ENCODE measurements around the gene KIAA0232. TPM values are rescaled to one million over a fixed set of nuclear protein-coding genes. Genes with fewer than 3 reads are reported as not detected.

The KIAA0232 gene
- total and polyA plus RNA-seq, 10 of the 15 experiments (the other 5 are each of a cell fraction or from before 2014, with no cell fraction given), result 2.8 to 15.1 (median 10.8) TPM

DNA sequence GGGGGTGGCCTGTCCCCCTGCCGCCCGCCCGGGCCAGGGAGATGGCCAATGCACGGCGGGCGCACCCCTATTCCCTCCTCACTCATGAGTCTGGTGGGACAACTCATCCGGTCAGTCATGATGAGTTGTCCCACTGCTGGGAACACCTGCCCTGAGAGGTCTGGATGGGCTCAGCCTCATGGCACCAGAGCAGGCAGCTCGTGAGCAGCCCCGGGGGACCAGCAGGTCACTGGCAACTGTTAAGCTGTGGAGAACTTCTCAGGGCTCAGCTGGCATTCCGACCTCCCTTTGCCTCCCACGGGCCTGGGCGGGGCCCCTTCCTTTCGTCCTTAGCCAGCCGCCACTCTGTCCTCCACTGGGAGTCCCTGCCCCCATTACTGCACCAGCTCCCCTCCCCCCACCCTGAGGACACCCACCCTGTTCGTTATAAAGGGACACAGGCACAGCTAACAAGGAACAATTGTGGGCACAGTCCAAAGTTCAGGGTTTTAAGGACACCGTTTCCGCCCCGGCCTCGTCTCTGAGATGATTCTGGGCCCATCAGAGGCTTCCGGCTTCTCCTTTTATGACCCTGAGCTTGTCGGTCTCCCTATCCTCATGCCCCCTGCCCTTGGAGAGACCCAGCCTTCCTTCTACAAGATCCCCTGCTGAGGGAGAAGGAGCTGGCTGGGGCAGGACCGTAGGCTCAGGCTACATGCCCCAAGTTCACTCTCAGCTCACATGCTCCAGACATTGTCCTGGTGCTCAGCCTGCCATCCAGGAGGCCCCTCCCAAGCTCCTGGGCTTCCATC is 14.6 kb upstream of the KIAA0232 start (continued):
- TF ChIP-seq ZBTB33 (IDR thresholded peaks at IDR 0.05) (no peak), NRF1 (conservative IDR thresholded peaks at IDR 0.05; ENCODE audit: low read depth, low read length) (no peak), STAT3 (IDR thresholded peaks at IDR 0.05; ENCODE audit: low read depth, low read length) (no peak)
- TF ChIP-seq, protein P1, sequence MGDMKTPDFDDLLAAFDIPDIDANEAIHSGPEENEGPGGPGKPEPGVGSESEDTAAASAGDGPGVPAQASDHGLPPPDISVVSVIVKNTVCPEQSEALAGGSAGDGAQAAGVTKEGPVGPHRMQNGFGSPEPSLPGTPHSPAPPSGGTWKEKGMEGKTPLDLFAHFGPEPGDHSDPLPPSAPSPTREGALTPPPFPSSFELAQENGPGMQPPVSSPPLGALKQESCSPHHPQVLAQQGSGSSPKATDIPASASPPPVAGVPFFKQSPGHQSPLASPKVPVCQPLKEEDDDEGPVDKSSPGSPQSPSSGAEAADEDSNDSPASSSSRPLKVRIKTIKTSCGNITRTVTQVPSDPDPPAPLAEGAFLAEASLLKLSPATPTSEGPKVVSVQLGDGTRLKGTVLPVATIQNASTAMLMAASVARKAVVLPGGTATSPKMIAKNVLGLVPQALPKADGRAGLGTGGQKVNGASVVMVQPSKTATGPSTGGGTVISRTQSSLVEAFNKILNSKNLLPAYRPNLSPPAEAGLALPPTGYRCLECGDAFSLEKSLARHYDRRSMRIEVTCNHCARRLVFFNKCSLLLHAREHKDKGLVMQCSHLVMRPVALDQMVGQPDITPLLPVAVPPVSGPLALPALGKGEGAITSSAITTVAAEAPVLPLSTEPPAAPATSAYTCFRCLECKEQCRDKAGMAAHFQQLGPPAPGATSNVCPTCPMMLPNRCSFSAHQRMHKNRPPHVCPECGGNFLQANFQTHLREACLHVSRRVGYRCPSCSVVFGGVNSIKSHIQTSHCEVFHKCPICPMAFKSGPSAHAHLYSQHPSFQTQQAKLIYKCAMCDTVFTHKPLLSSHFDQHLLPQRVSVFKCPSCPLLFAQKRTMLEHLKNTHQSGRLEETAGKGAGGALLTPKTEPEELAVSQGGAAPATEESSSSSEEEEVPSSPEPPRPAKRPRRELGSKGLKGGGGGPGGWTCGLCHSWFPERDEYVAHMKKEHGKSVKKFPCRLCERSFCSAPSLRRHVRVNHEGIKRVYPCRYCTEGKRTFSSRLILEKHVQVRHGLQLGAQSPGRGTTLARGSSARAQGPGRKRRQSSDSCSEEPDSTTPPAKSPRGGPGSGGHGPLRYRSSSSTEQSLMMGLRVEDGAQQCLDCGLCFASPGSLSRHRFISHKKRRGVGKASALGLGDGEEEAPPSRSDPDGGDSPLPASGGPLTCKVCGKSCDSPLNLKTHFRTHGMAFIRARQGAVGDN (IDR thresholded peaks at IDR 0.05), result no peak

- BruUV-seq (replicated peaks), result no TSS peak
- ChIA-PET RAD21 (ENCODE audit: unreplicated experiment) (interaction anchor here (0.8 to 4.1 kb wide), 7 partner anchors 10 to 105 kb away, joined by 3 to 20 read pairs (median 3); partner anchors contain the start of gene MRFAP1L1), POLR2A (interaction anchor here (0.8 to 1.7 kb wide), 4 partner anchors 9 to 59 kb away, joined by 3 to 7 read pairs (median 5); partner anchors contain the start of gene MRFAP1L1), CTCF (interaction anchor here (0.8 to 19.6 kb wide), 8 partner anchors 9 to 318 kb away, joined by 3 to 300 read pairs (median 6); no protein-coding TSS in a partner anchor), SMC1A (ENCODE audit: uncharacterized antibody, unreplicated experiment) (interaction anchor here (1.0 to 3.0 kb wide), 7 partner anchors 9 to 174 kb away, joined by 3 to 19 read pairs (median 6); no protein-coding TSS in a partner anchor)
- Histone ChIP-seq H3K4me2 (ENCODE audit: control insufficient read depth, insufficient read depth) (no peak overlapping the region), H3K4me1 (ENCODE audit: control insufficient read depth, insufficient read depth, low read length) (peaks cover 14% of the 10 kb centered on the region), H3K27ac (ENCODE audit: control insufficient read depth, insufficient read depth) (no peak overlapping the region), H2AFZ (ENCODE audit: control insufficient read depth, low read depth, low read length) (no peak overlapping the region; the same call in 1 of the 2 replicates), H3K36me3 (ENCODE audit: control insufficient read depth in 2 of 2, insufficient read depth in 2 of 2, low read length in 1 of 2) (no peaks in the 10 kb centered on the region), H3K4me3 (no peak overlapping the region), H3K9me3 (replicated peaks; ENCODE audit: control insufficient read depth, insufficient read depth, low read length) (no peaks in the 10 kb centered on the region), H3K9ac (ENCODE audit: control insufficient read depth, insufficient read depth, low read length) (no peak overlapping the region), H4K20me1 (ENCODE audit: control insufficient read depth, insufficient read depth) (no peaks in the 10 kb centered on the region), H3K27me3 (replicated peaks in 1 of 2; ENCODE audit: control insufficient read depth in 2 of 2, insufficient read depth in 2 of 2, low read length in 1 of 2) (no peaks in the 10 kb centered on the region), H3K79me2 (ENCODE audit: control insufficient read depth, insufficient read depth, low read length) (no peaks in the 10 kb centered on the region)
- FAIRE-seq (no peak), DNase-seq (ENCODE audit: low read depth, low spot score) (no peak), ATAC-seq (no peak)
- in situ Hi-C loops (cut with MboI), result no loop called here
- intact Hi-C loops (cut with micrococcal nuclease; ENCODE audit: unreplicated experiment), result no loop called here
- 32% methylated on average over 4 of the region's 4 CpGs for WGBS (ENCODE audit: insufficient coverage, insufficient replicate concordance, low lambda C conversion rate, missing lambda C conversion rate)
- no peak for TF ChIP-seq IKZF1 (conservative IDR thresholded peaks at IDR 0.05)
- TF ChIP-seq, protein P2, sequence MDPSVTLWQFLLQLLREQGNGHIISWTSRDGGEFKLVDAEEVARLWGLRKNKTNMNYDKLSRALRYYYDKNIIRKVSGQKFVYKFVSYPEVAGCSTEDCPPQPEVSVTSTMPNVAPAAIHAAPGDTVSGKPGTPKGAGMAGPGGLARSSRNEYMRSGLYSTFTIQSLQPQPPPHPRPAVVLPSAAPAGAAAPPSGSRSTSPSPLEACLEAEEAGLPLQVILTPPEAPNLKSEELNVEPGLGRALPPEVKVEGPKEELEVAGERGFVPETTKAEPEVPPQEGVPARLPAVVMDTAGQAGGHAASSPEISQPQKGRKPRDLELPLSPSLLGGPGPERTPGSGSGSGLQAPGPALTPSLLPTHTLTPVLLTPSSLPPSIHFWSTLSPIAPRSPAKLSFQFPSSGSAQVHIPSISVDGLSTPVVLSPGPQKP (IDR thresholded peaks at IDR 0.05; ENCODE audit: low read depth, low read length), result no peak
- TF ChIP-seq NFXL1 (IDR thresholded peaks at IDR 0.05; ENCODE audit: borderline replicate concordance), result no peak
- no peak for TF ChIP-seq RELA (IDR thresholded peaks at IDR 0.05; ENCODE audit: borderline replicate concordance, partially characterized antibody)
- TF ChIP-seq IRF4 (IDR thresholded peaks at IDR 0.05; ENCODE audit: low read depth, low read length), result no peak
- TF ChIP-seq RFX5 (IDR thresholded peaks at IDR 0.05; ENCODE audit: low read depth, low read length), result no peak
- TF ChIP-seq TCF7 (IDR thresholded peaks at IDR 0.05; ENCODE audit: borderline replicate concordance), result no peak
- TF ChIP-seq, protein P3, sequence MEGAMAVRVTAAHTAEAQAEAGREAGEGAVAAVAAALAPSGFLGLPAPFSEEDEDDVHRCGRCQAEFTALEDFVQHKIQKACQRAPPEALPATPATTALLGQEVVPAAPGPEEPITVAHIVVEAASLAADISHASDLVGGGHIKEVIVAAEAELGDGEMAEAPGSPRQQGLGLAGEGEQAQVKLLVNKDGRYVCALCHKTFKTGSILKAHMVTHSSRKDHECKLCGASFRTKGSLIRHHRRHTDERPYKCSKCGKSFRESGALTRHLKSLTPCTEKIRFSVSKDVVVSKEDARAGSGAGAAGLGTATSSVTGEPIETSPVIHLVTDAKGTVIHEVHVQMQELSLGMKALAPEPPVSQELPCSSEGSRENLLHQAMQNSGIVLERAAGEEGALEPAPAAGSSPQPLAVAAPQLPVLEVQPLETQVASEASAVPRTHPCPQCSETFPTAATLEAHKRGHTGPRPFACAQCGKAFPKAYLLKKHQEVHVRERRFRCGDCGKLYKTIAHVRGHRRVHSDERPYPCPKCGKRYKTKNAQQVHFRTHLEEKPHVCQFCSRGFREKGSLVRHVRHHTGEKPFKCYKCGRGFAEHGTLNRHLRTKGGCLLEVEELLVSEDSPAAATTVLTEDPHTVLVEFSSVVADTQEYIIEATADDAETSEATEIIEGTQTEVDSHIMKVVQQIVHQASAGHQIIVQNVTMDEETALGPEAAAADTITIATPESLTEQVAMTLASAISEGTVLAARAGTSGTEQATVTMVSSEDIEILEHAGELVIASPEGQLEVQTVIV (IDR thresholded peaks at IDR 0.05; ENCODE audit: borderline replicate concordance, partially characterized antibody), result no peak
Observed at GRCh38 chr4:6768539-6768905, 14.0 kb upstream of the KIAA0232 start.

Measured in GM12878 (cell line).